NAMALWA (cell line): Measurements from ENCODE around the gene DNAH7.
"Not testable (repeated sequence)": the region's sequence is repeated elsewhere in the genome, so short reads cannot be mapped to it uniquely, and the experiment has no call there.

Experiments
- DNase-seq: peaks from one replicate; pipeline ENCODE4 v3.0.0-alpha.2; 2015; ENCODE audit warnings: low spot score

The DNAH7 gene

DNA sequence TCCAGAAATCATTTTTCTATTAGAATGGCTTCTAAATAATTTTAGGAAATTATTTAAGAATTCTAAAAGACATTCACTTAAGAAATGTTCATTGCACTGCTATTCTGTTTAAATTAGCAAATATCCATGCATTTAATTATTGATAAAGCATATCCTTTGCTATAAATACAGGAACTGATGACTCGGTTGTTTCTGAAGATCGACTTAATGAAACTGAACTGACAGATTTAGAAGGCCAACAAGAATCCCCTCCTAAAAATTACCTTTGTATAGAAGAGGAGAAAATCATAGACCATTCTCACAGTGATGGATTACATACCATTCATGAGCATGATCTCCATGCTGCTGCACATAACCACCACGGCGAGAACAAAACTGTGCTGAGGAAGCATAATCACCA is 352.2 kb downstream of the DNAH7 start:
- no peak for DNase-seq

DNA sequence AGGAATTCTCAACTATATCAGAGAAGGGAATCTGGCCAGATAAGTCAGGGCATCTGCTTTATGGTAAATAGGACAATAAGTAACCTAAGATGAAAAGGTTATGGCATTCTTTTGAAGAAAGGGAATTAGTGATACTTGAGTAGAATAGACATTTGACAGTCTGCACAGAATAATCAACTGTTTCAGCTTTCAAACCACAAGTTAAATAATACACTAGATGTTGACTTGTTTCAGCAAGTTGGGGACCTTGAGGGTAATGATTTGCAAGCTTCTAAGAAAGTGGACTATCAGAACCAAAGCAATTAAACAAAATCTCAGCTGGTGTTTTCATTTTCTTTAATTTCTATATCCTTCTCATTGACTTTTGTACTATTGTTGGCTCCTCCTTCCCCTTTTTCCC is 357.2 kb downstream of the DNAH7 start:
- no peak for DNase-seq

DNA sequence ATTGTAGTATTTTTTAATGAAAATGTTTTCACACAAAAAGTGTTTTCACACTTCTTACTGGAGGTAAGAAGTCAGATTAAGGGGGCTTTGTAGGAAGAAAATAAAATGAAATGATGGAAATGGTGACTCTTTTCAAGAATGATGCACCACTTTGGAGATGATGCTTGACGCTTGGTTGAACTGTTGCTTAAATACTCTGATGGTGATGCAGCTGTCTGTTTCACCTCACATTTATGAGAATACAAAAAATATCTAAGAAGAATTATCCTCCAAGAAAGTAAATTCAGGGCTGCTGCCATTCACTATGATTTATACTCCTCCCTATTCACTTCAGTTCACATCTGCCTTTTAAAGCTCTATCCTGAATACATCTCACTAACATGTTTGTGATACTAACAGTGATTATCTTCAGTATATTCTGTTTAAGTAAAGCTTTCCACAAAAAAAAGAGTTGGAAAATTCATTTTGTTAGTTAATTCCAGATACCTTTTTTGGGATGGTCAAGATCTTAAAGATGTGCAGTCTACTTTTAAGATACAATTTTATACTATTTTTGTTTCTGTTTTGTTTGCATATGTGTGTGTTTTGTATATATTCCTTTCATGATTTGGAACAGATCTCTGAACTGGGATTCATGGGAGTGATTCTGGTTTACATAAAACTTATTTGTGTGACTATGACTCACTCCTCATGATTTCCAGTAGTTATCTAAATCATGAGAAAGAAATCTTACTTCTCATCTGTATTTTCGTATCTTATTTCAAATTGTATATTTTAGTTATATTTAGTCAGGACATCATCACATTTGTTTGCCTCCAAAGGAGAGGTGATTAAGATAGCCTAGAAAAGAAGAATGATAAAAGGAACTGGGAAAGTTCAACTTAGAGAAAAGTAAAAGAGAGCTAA is 358.5 kb downstream of the DNAH7 start:
- DNase-seq = no peak

DNA sequence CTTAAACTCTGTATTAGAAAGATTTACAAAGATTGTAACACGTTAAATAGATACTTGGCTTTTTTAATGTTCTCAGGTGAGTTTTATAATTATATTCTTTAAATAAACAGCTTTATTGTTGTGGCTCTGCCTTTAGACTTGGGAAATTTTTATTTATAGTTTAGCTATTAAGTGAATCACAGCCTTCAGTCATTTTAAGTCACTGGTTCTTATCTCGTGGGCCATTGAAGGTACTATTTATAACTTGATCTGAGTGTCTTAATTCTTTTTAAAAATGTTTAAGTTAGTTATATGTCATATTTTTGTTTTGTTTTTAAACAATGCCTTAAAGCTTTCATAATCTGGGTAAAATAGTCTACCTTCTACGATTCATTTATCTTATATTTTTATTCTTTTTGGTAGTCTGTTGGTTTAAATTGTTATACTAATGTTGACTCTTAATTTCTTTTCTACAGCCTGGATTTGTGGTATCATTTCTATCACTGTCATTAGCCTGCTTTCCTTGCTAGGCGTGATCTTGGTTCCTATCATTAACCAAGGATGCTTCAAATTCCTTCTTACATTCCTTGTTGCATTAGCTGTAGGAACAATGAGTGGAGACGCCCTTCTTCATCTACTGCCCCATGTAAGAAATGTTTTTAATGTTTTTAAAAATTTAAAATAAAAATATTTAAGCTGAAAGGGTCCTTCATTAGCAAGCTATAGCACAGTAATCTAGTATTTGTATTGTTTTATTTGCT is 362.3 kb downstream of the DNAH7 start:
- DNase-seq = no peak

DNA sequence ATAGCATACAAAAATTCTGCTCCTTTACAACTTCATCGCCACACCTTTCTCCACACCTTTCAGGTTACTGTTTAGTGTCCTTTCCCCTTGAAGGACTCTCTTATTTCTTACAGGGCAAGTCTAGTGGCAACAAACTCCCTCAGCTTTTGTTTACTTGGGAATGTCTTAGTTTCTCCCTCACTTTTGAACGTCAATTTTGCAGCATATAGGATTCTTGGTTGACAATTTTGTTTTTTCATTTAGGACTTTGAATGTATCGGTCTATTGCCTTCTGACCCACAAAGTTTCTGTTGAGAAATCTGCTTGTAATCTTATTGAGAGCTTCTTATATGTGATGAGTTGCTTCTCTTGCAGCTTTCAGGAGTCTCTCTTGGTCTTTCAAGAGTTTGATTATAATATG is 368.2 kb downstream of the DNAH7 start:
- no peak for DNase-seq

DNA sequence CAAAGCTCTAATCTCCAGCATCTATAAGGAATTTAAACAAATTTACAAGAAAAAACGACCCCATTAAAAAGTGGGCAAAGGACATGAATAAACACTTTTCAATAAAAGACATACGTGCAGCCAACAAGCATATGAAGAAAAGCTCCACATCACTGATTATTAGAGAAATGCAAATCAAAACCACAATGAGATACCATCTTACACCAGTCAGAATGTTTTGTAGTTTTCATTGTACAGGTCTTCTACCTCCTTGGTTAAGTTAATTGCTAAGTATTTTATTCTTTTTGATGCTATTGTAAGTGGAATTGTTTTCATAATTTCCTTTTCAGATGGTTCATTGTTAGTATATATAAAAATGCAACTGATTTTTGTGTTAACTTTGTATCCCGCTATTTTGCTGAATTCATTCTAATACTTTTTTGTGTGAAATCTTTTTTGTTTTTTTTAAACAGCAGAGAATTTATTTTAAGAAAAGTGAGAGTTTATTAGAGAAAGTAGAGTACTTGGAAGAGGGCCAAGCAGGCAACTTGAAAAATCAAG is 370.9 kb downstream of the DNAH7 start:
- no peak for DNase-seq

DNA sequence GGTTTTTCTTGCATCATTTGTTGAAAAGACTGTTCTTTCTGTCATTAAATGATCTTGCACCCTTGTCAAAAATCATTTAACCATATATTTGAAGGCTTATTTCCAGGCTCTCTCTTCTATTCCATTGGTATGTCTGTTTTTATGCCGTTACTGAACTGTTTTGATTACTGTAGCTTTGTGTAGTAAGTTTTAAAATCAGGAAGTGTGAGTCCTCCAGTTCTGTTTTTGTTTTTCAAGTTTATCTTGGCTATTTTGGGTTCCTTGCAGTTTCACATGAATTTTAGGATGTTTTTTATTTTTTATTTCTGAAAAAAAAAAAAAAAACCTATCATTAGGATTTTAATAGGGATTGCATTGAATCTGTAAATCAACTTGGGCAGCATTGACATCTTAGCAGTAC is 372.6 kb downstream of the DNAH7 start:
- no peak for DNase-seq

DNA sequence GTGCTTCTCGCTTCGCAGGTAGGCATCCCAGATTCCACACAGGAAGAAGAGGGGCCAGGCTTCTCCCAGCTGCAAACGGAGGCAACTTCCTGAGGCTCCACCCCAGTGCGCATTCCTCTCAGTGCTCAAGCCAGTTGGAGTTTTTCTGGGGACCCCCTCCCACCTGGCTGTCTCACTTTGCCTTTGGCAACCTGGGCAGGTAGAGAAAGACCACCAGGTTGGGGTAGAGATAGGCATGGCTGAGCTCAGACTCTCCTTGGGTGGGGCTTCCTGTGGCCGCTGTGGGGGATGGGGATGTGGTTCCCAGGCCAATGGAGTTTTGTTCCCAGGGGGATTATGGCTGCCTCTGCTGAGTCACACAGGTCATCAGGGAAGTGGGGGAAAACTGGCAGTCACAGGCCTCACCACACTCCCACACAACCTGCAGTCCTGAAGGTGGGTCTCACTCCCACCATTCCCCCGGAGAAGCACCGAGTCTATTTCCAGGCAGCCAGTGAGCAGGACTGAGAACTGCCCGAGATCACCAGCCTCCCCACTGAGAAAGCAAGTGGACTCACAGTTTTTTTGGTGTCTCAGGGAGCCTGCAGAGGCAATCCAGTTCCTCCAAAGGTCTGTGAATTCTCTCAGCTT is 373.5 kb downstream of the DNAH7 start:
- DNase-seq = no peak

DNA sequence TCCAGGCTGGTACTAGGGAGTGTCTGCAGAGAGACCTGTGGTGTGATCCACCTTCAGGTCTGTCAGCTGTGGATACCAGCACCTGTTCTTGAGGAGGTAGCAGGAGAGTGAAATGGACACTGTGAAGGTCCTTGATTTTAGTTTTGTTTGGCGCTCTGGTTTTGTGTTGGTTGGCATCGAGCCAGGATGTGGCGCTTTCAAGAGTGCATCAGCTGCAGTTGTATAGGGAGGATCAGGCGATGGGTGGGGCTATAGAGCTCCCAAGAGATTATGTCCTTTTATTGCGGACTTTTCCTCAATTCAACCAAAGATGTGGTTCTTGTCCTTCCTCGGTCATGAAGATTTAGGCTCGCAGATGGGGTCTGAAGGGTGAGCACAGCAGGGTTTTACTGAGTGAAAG is 374.1 kb downstream of the DNAH7 start:
- no peak for DNase-seq

DNA sequence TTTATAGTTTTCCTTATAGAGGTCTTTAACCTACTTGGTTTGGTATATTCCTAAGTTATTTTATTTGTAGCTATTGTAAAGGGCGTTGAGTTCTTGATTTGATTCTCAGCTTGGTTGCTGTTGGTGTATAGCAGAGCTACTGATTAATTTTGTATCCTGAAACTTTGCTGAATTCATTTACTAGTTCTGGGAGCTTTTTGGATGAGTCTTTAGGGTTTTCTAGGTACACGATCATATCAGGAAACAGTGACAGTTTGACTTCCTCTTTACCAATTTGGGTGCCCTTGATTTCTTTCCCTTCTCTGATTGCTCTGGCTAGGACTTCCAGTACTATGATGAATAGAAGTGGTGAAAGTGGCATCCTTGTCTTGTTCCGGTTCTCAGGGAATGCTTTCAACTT is 376.1 kb downstream of the DNAH7 start:
- not testable (repeated sequence) for DNase-seq
